SK-N-SH (cell line): ENCODE data around the gene SIN3A. TPM values are rescaled to one million over a fixed set of nuclear protein-coding genes. Genes with fewer than 3 reads are reported as not detected.

Source experiments
- CTCF ChIA-PET: fragments of 300-600, 350-600 bp; formaldehyde crosslinking; extraction: SDS; loops from one replicate; lab custom pipeline; 2021; lab: Yijun Ruan, JAX
- POLR2A ChIA-PET: fragments of 350-600 bp; sonication (Branson Sonifier 250); formaldehyde crosslinking; extraction: SDS; loops from one replicate; lab custom pipeline; 2020; ENCODE audit warnings: antibody characterized with exemption, inconsistent platforms; lab: Yijun Ruan, JAX
- DNase-seq: peaks from one replicate; pipeline ENCODE4 v3.0.0; 2012
- H2AFZ ChIP-seq: fragments of 200-600 bp; sonication (generic); 2 replicates; pipeline ENCODE4 v1.8.1; 2016; ENCODE audit warnings: antibody characterized with exemption, mild to moderate bottlenecking, low read depth
- H3F3A ChIP-seq: fragments of 200-600 bp; sonication (generic); replicated peaks from 2 replicates; pipeline ENCODE3; 2016; ENCODE audit warnings: antibody characterized with exemption, mild to moderate bottlenecking; ENCODE audit not compliant: insufficient read depth
- H3K27ac ChIP-seq, 2 experiments: fragments of 200-500 bp in 1 of 2; fragments of 200-600 bp in 1 of 2; sonication (Bioruptor generic) in 1 of 2; sonication (generic), shearing (Covaris generic) in 1 of 2; 2 replicates each; pipeline versions ENCODE4 v1.5.1 to v1.6.1; 2014 to 2016; ENCODE audit warnings: low read depth in 2 of 2, inconsistent platforms in 1 of 2, low read length in 1 of 2, mild to moderate bottlenecking in 1 of 2, mixed read lengths in 1 of 2
- H3K27me3 ChIP-seq: fragments of 200-600 bp; sonication (generic), shearing (Covaris generic); 2 replicates; pipeline ENCODE4 v1.6.1; 2016; ENCODE audit warnings: mixed run types; ENCODE audit not compliant: insufficient read depth
- H3K36me3 ChIP-seq, 2 experiments: fragments of 200-500 bp in 1 of 2; fragments of 200-600 bp in 1 of 2; sonication (Bioruptor generic) in 1 of 2; sonication (generic) in 1 of 2; replicated peaks in 1 of 2; 2 replicates each; pipeline versions ENCODE3 to v1.5.1; 2014 to 2016; ENCODE audit warnings: low read length in 1 of 2, mild to moderate bottlenecking in 1 of 2; ENCODE audit not compliant: insufficient read depth in 2 of 2, control insufficient read depth in 1 of 2
- H3K4me1 ChIP-seq, 2 experiments: fragments of 200-500 bp in 1 of 2; fragments of 200-600 bp in 1 of 2; sonication (Bioruptor generic) in 1 of 2; sonication (generic), shearing (Covaris generic) in 1 of 2; 2 replicates each; pipeline versions ENCODE4 v1.5.1 to v1.6.1; 2014 to 2016; ENCODE audit warnings: low read depth in 1 of 2, low read length in 1 of 2, mixed run types in 1 of 2; ENCODE audit not compliant: insufficient read depth in 2 of 2, control insufficient read depth in 1 of 2
- H3K4me2 ChIP-seq: fragments of 200-600 bp; sonication (generic), shearing (Covaris generic); 2 replicates; pipeline ENCODE4 v1.6.1; 2017; ENCODE audit warnings: mixed run types
- H3K4me3 ChIP-seq, 2 experiments: fragments of 200-500 bp in 1 of 2; fragments of 200-600 bp in 1 of 2; sonication (Bioruptor generic) in 1 of 2; sonication (generic), shearing (Covaris generic) in 1 of 2; 2 replicates each; pipeline versions ENCODE4 v1.5.1 to v1.8.1; 2014 to 2016; ENCODE audit warnings: low read depth in 2 of 2, inconsistent platforms in 1 of 2, low read length in 1 of 2, mild to moderate bottlenecking in 1 of 2, mixed read lengths in 1 of 2, moderate library complexity in 1 of 2
- H3K79me2 ChIP-seq: fragments of 200-600 bp; sonication (generic); 2 replicates; pipeline ENCODE4 v1.8.1; 2017; ENCODE audit warnings: mild to moderate bottlenecking; ENCODE audit not compliant: insufficient read depth
- H3K9ac ChIP-seq: fragments of 200-600 bp; sonication (generic); 2 replicates; pipeline ENCODE4 v1.6.1; 2017; ENCODE audit warnings: mixed run types
- H3K9me2 ChIP-seq: fragments of 200-600 bp; sonication (generic); 2 replicates; pipeline ENCODE4 v1.6.1; 2017; ENCODE audit warnings: mixed run types
- H3K9me3 ChIP-seq: fragments of 200-600 bp; sonication (generic); 2 replicates; pipeline ENCODE4 v1.6.1; 2017; ENCODE audit warnings: mixed run types, mild to moderate bottlenecking, moderate library complexity
- H4K20me1 ChIP-seq: fragments of 200-600 bp; sonication (generic); 2 replicates; pipeline ENCODE4 v1.6.1; 2017; ENCODE audit warnings: mild to moderate bottlenecking, mixed run types; ENCODE audit not compliant: insufficient read depth
- CTCF ChIP-seq: fragments of 200-600 bp; sonication (generic); IDR thresholded peaks from 2 replicates; pipeline ENCODE4 v1.6.1; 2017; ENCODE audit warnings: antibody characterized with exemption, mild to moderate bottlenecking, moderate library complexity
- GABPA ChIP-seq: IDR thresholded peaks from 2 replicates; pipeline ENCODE4 v1.4.0; 2012; ENCODE audit warnings: low read depth, mild to moderate bottlenecking
- RAD21 ChIP-seq: IDR thresholded peaks from 2 replicates; pipeline ENCODE4 v1.6.1; 2012; ENCODE audit warnings: mild to moderate bottlenecking, low read length
- REST ChIP-seq: IDR thresholded peaks from 2 replicates; pipeline ENCODE4 v1.6.1; 2012; ENCODE audit warnings: mild to moderate bottlenecking, low read depth, low read length, moderate library complexity
- RXRA ChIP-seq: IDR thresholded peaks from 2 replicates; pipeline ENCODE4 v1.4.0; 2012; ENCODE audit warnings: low read depth, mild to moderate bottlenecking, borderline replicate concordance
- TAF1 ChIP-seq: IDR thresholded peaks from 2 replicates; pipeline ENCODE4 v1.6.1; 2012; ENCODE audit warnings: low read depth, mild to moderate bottlenecking, low read length, moderate library complexity, borderline replicate concordance
- TEAD4 ChIP-seq: IDR thresholded peaks from 2 replicates; pipeline ENCODE4 v1.4.0; 2012; ENCODE audit warnings: mild to moderate bottlenecking, borderline replicate concordance; ENCODE audit not compliant: insufficient read depth
- YY1 ChIP-seq: IDR thresholded peaks from 2 replicates; pipeline ENCODE4 v1.4.0; 2012; ENCODE audit warnings: low read depth, mild to moderate bottlenecking
- ZBTB33 ChIP-seq: IDR thresholded peaks from 2 replicates; pipeline ENCODE4 v1.4.0; 2012; ENCODE audit warnings: low read depth, borderline replicate concordance
- WGBS: methylation state at CpG from one replicate; pipeline ENCODE4 v1.1.6; 2017; ENCODE audit warnings: low lambda C conversion rate; 5-methylcytosine and 5-hydroxymethylcytosine counted together
- polyA plus RNA-seq, 3 experiments: library from polyadenylated mRNA; depleted of rRNA; stranded (reverse); fragments of >200 nt; gene quantifications; 2 replicates each; pipeline ENCODE4 v1.2.3, GENCODE V29; 2012

Gene SIN3A
- polyA plus RNA-seq, 1 of the 3 experiments (the other 2 are of a cell fraction), result 32.2 TPM

GRCh38 chr15:75328493-75329314, 122.8 kb downstream of the SIN3A start:
- Histone ChIP-seq H3K4me3 (no peak overlapping the region), H3K36me3 (no peaks in the 10 kb centered on the region), H2AFZ (no peak overlapping the region), H3K9me2 (no peaks in the 10 kb centered on the region), H3K9me3 (no peaks in the 10 kb centered on the region), H3F3A (no peaks in the 10 kb centered on the region), H3K79me2 (no peaks in the 10 kb centered on the region), H3K4me2 (no peak overlapping the region), H4K20me1 (no peaks in the 10 kb centered on the region), H3K27me3 (no peaks in the 10 kb centered on the region; the same call in 1 of the 2 replicates), H3K4me1 (no peaks in the 10 kb centered on the region), H3K27ac (no peak overlapping the region), H3K9ac (no peak overlapping the region)
- POLR2A ChIA-PET, result no interaction called here
- CTCF ChIA-PET, result no interaction called here
- DNase-seq, result no peak
- no peak for TF ChIP-seq TEAD4
- no peak for TF ChIP-seq RAD21
- TF ChIP-seq YY1, result no peak
- no peak for TF ChIP-seq RXRA
- TF ChIP-seq ZBTB33, result no peak
- no peak for TF ChIP-seq CTCF
- TF ChIP-seq GABPA, result no peak
- TF ChIP-seq REST, result no peak
- TF ChIP-seq TAF1, result no peak
- WGBS, result 92% methylated on average over 5 of the region's 10 CpGs
